ENCODE results near the gene OR52A5. TPM values are rescaled to one million over a fixed set of nuclear protein-coding genes. Genes with fewer than 3 reads are reported as not detected.

The OR52A5 gene
- total and polyA plus RNA-seq, 9 donors, result not detected

- no peak overlapping the region for H3K27ac ChIP-seq
- no peak for DNase-seq
- no peaks in the 10 kb centered on the region for H3K36me3 ChIP-seq
- intact Hi-C loops (cut with DNase I), result no loop called here
- no peaks in the 10 kb centered on the region for H3K4me1 ChIP-seq (ENCODE audit: insufficient read depth)
- no peaks in the 10 kb centered on the region for H3K9me3 ChIP-seq
- TF ChIP-seq CTCF (IDR thresholded peaks at IDR 0.05) (no peak), EP300 (IDR thresholded peaks at IDR 0.05) (no peak), POLR2A (IDR thresholded peaks at IDR 0.05) (no peak)
- H3K4me3 ChIP-seq, result no peak overlapping the region
- 69 to 83% (median 71%) methylated on average over 3 of the region's 3 CpGs for WGBS, 3 donors
- H3K27me3 ChIP-seq, result no peaks in the 10 kb centered on the region
Measured at GRCh38 chr11:5115339-5115738, 22.8 kb downstream of the OR52A5 start.

GRCh38 chr11:5107285-5107684 lies 30.9 kb downstream of the OR52A5 start:
- no peak overlapping the region for H3K4me3 ChIP-seq
- no peak for DNase-seq
- no peaks in the 10 kb centered on the region for H3K4me1 ChIP-seq (ENCODE audit: insufficient read depth)
- no peaks in the 10 kb centered on the region for H3K9me3 ChIP-seq
- H3K27me3 ChIP-seq, result no peaks in the 10 kb centered on the region
- no peaks in the 10 kb centered on the region for H3K36me3 ChIP-seq
- TF ChIP-seq CTCF (IDR thresholded peaks at IDR 0.05) (no peak), POLR2A (IDR thresholded peaks at IDR 0.05) (no peak), EP300 (IDR thresholded peaks at IDR 0.05) (no peak)
- intact Hi-C loops (cut with DNase I), result no loop called here
- no peak overlapping the region for H3K27ac ChIP-seq
- 56 to 66% (median 60%) methylated on average over 3 of the region's 3 CpGs for WGBS, 3 donors

GRCh38 chr11:5103066-5103465 lies 35.1 kb downstream of the OR52A5 start:
- H3K36me3 ChIP-seq, result no peaks in the 10 kb centered on the region
- no peaks in the 10 kb centered on the region for H3K27me3 ChIP-seq
- intact Hi-C loops (cut with DNase I), result no loop called here
- DNase-seq, result no peak
- H3K27ac ChIP-seq, result no peak overlapping the region
- H3K4me1 ChIP-seq (ENCODE audit: insufficient read depth), result no peaks in the 10 kb centered on the region
- H3K4me3 ChIP-seq, result no peak overlapping the region
- no peaks in the 10 kb centered on the region for H3K9me3 ChIP-seq
- TF ChIP-seq EP300 (IDR thresholded peaks at IDR 0.05), result no peak
- TF ChIP-seq POLR2A (IDR thresholded peaks at IDR 0.05), result no peak
- TF ChIP-seq CTCF (IDR thresholded peaks at IDR 0.05), result no peak

- Histone ChIP-seq H3K27ac (no peak overlapping the region), H3K4me1 (ENCODE audit: insufficient read depth) (no peaks in the 10 kb centered on the region), H3K27me3 (no peaks in the 10 kb centered on the region), H3K4me3 (no peak overlapping the region), H3K9me3 (no peaks in the 10 kb centered on the region), H3K36me3 (no peaks in the 10 kb centered on the region)
- no peak for DNase-seq
- intact Hi-C loops (cut with DNase I), result no loop called here
- TF ChIP-seq POLR2A (IDR thresholded peaks at IDR 0.05), result no peak
- TF ChIP-seq CTCF (IDR thresholded peaks at IDR 0.05), result no peak
- TF ChIP-seq EP300 (IDR thresholded peaks at IDR 0.05), result no peak
- whole genome bisulfite sequencing, 3 donors, result 11 to 27% (median 19%) methylated on average over 2 of the region's 2 CpGs
Measured at GRCh38 chr11:5102246-5102645, 35.9 kb downstream of the OR52A5 start.

GRCh38 chr11:5096011-5096410 lies 42.1 kb downstream of the OR52A5 start:
- intact Hi-C loops (cut with DNase I), result no loop called here
- WGBS, 3 donors, result 61 to 79% (median 70%) methylated on average over 2 of the region's 2 CpGs
- no peak overlapping the region for H3K4me3 ChIP-seq
- no peak for TF ChIP-seq CTCF (IDR thresholded peaks at IDR 0.05)
- no peak for TF ChIP-seq EP300 (IDR thresholded peaks at IDR 0.05)
- TF ChIP-seq POLR2A (IDR thresholded peaks at IDR 0.05), result no peak
- DNase-seq, result no peak
- H3K27me3 ChIP-seq, result no peaks in the 10 kb centered on the region
- no peaks in the 10 kb centered on the region for H3K36me3 ChIP-seq
- H3K4me1 ChIP-seq (ENCODE audit: insufficient read depth), result no peaks in the 10 kb centered on the region
- no peak overlapping the region for H3K27ac ChIP-seq
- no peaks in the 10 kb centered on the region for H3K9me3 ChIP-seq
